ENCODE measurements around the gene MARCO.
"Not testable (repeated sequence)": the region's sequence is repeated elsewhere in the genome, so short reads cannot be mapped to it uniquely, and the experiment has no call there.

MARCO gene

GRCh38 chr2:118992740-118993391, 50.9 kb downstream of the MARCO start:
- Histone ChIP-seq H3K36me3 (ENCODE audit: control insufficient read depth, insufficient read depth, low read length) (no peaks in the 10 kb centered on the region), H3K4me3 (replicated peaks; ENCODE audit: low read depth, low read length) (no peak overlapping the region), H3K27me3 (replicated peaks; ENCODE audit: control insufficient read depth, insufficient read depth, low read length) (no peaks in the 10 kb centered on the region)
- DNase-seq (ENCODE audit: extremely low read depth, insufficient read length): no peak
- TF ChIP-seq CTCF (IDR thresholded peaks at IDR 0.05; ENCODE audit: insufficient read depth, low read length, poor library complexity, severe bottlenecking): no peak

GRCh38 chr2:118993392-118993752, 51.4 kb downstream of the MARCO start:
- no peak overlapping the region for H3K4me3 ChIP-seq (replicated peaks; ENCODE audit: low read depth, low read length)
- H3K27me3 ChIP-seq (replicated peaks; ENCODE audit: control insufficient read depth, insufficient read depth, low read length): no peaks in the 10 kb centered on the region
- no peaks in the 10 kb centered on the region for H3K36me3 ChIP-seq (ENCODE audit: control insufficient read depth, insufficient read depth, low read length)
- no peak for DNase-seq (ENCODE audit: extremely low read depth, insufficient read length)
- no peak for TF ChIP-seq CTCF (IDR thresholded peaks at IDR 0.05; ENCODE audit: insufficient read depth, low read length, poor library complexity, severe bottlenecking)

DNA sequence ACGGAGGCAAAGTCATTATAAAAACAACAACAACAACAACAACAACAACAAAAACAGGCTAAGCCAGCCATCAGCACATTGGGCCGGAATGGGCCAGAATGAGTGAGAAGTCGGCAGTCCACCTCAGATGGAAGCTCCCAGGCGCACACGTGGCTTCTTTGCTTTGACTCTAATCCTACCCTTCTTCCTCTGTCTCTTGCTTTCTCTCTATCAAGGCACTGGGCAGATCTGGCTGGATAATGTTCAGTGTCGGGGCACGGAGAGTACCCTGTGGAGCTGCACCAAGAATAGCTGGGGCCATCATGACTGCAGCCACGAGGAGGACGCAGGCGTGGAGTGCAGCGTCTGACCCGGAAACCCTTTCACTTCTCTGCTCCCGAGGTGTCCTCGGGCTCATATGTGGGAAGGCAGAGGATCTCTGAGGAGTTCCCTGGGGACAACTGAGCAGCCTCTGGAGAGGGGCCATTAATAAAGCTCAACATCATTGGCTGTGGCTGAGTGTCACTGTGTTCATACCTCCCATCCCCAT, 52.2 kb downstream of the MARCO start:
- no peaks in the 10 kb centered on the region for H3K36me3 ChIP-seq (ENCODE audit: control insufficient read depth, insufficient read depth, low read length)
- H3K27me3 ChIP-seq (replicated peaks; ENCODE audit: control insufficient read depth, insufficient read depth, low read length): no peaks in the 10 kb centered on the region
- DNase-seq (ENCODE audit: extremely low read depth, insufficient read length): no peak
- no peak overlapping the region for H3K4me3 ChIP-seq (replicated peaks; ENCODE audit: low read depth, low read length)
- no peak for TF ChIP-seq CTCF (IDR thresholded peaks at IDR 0.05; ENCODE audit: insufficient read depth, low read length, poor library complexity, severe bottlenecking)

- no peaks in the 10 kb centered on the region for H3K36me3 ChIP-seq (ENCODE audit: control insufficient read depth, insufficient read depth, low read length)
- no peak for TF ChIP-seq CTCF (IDR thresholded peaks at IDR 0.05; ENCODE audit: insufficient read depth, low read length, poor library complexity, severe bottlenecking)
- no peaks in the 10 kb centered on the region for H3K27me3 ChIP-seq (replicated peaks; ENCODE audit: control insufficient read depth, insufficient read depth, low read length)
- DNase-seq (ENCODE audit: extremely low read depth, insufficient read length): no peak
- no peak overlapping the region for H3K4me3 ChIP-seq (replicated peaks; ENCODE audit: low read depth, low read length)
These were observed 52.8 kb downstream of the MARCO start for GRCh38 chr2:118994778-118995177.

DNA sequence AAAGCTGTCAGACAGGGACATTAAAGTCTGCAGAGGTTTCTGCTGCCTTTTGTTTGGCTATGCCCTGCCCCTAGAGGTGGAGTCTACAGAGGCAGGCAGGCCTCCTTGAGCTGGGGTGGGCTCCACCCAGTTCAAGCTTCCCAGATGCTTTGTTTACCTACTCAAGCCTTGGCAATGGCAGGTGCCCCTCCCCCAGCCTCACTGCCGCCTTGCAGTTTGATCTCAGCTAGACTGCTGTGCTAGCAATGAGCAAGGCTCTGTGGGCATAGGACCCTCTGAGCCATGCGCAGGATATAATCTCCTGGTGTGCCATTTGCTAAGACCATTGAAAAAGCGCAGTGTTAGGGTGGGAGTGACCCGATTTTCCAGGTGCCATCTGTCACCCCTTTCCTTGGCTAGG, 61.9 kb downstream of the MARCO start:
- DNase-seq (ENCODE audit: extremely low read depth, insufficient read length); H3K36me3 ChIP-seq (ENCODE audit: control insufficient read depth, insufficient read depth, low read length); H3K4me3 ChIP-seq (replicated peaks; ENCODE audit: low read depth, low read length); H3K27me3 ChIP-seq (replicated peaks; ENCODE audit: control insufficient read depth, insufficient read depth, low read length): not testable (repeated sequence)

GRCh38 chr2:119004602-119005001, 62.6 kb downstream of the MARCO start:
- DNase-seq (ENCODE audit: extremely low read depth, insufficient read length): no peak
- H3K36me3 ChIP-seq (ENCODE audit: control insufficient read depth, insufficient read depth, low read length): no peaks in the 10 kb centered on the region
- H3K27me3 ChIP-seq (replicated peaks; ENCODE audit: control insufficient read depth, insufficient read depth, low read length): no peaks in the 10 kb centered on the region; the same call in none of the 2 replicates
- no peak overlapping the region for H3K4me3 ChIP-seq (replicated peaks; ENCODE audit: low read depth, low read length)
- no peak for TF ChIP-seq CTCF (IDR thresholded peaks at IDR 0.05; ENCODE audit: insufficient read depth, low read length, poor library complexity, severe bottlenecking)

Data from GM06990 (cell line).